NCI-H69 (cell line): Measurements from ENCODE around the gene TCTA.
"Not testable (repeated sequence)": the region's sequence is repeated elsewhere in the genome, so short reads cannot be mapped to it uniquely, and the experiment has no call there.

Experiments
- DNase-seq: peaks from one replicate; lab custom pipeline; 2025; lab: John Stamatoyannopoulos, UW

TCTA gene, protein sequence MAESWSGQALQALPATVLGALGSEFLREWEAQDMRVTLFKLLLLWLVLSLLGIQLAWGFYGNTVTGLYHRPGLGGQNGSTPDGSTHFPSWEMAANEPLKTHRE

DNA sequence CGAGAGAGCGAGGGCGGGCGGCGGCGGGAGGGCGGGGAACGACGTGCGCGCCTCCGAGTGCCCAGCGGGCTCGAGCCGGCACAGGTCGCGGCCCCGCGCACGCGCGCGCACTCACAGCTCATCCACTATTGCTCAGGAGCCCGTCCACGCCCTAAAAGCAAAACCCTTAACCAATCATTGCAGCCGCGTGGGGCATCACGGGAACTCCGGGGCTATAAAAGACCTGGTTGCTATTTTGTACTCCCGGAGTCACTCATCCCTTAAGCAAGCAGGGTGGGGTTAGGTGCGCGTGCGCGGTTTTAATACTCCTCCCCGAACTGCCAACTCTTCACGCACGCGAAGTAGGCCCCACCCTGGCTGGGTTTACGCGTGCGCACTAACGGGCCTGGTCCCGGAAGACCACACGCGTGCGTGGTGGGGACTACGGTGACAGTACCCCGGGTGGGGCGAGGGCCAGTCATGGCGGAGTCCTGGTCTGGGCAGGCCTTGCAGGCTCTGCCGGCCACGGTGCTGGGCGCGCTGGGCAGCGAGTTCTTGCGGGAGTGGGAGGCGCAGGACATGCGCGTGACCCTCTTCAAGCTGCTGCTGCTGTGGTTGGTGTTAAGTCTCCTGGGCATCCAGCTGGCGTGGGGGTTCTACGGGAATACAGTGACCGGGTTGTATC is at the start of gene TCTA, which contains the start of gene RHOA:
TCTA (plus strand) TSS at position 456 of the 664 bp plus-strand sequence; CDS start at position 460, 4 bp downstream.
RHOA (minus strand) TSS at position 9 of the 664 bp plus-strand sequence. CDS start 36,387 bp downstream, outside the sequence.
- peak; percentile 98 for DNase-seq

DNA sequence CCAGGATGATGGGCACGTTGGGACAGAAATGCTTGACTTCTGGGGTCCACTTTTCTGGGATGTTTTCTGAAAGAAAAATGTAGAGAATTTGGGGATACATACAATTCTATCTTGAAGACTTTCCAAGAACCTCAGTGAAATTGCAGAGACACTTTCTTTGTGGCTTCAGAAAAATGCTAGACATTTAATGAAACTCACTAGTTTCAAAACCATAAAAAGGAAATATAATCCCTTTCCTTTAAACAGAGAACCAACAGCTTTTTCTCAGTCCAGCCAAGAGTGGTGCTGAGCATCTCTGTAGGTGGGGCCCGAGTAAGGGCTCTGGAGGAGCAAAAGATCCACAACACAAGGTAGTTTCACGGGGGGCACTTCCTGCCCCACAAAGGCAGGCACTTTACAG is 49.7 kb upstream of the TCTA start:
- no peak for DNase-seq

DNA sequence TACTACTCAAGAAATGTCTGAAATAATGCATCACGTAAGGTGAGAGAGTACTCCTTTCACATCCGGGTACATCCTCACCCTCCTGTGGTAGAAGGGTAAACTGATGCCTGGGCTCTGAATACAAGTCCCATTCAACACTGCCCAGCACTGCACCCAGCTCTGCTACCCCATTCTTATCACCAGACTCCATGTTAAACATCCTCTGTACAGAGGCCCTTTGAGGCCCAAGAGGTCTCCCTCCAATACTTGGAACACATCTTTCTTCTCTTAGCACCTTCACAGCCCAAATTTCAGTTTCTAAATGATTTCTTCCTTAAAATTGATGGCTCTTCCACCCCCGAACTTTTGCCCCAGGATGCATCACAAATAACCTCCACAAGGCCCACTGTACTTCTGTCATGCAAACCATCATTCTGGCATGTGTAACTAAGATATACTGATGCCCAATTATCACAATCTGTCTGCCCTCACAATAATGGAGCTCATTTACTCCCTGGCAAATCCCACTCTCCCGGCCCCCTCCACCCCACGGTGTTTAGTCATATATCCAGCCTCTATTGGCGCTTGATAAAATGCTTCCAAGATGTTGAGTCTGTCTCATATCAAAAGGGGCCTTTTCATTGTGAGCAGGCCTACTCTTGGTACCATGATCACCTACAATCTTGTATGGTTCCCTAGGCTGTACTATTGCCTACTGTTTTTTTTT is 41.5 kb upstream of the TCTA start:
- DNase-seq, result no peak

DNA sequence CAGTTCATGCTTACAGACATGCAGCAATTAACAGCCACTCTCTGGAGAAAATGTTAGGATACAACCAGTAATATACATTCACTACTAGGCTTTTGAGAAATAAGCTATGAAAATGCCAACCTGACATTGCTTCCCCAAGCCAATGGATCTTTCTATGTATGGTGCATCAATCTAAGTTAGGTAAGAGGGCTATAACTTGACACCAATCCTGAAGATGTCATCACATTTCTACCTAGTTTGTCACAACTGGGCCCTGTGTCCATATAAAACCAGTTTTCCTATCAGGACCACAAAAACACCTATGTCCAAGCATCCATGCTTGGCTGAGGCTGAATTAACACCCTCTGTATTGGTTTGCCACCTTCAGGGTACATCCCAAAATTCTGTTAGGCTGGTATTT is 40.3 kb upstream of the TCTA start:
- no peak for DNase-seq

DNA sequence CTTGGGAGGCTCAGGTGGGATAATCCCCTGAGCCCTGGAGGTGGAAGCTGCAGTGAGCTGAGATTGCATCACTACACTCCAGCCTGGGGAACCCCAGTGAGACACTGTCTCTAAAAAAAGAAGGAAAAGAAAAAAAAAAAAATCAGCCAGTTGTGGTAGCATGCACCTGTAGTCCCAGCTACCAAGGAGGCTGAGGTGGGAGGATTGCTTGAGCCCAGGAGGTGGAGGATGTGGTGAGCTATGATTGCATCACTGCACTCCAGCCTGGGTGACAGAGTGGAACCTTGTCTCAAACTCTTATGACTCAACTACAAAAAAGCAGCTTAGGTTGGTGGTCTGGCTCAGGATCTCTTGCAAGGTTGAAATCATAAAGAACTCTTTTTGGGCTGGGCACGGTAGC is 34.7 kb upstream of the TCTA start:
- no peak for DNase-seq

DNA sequence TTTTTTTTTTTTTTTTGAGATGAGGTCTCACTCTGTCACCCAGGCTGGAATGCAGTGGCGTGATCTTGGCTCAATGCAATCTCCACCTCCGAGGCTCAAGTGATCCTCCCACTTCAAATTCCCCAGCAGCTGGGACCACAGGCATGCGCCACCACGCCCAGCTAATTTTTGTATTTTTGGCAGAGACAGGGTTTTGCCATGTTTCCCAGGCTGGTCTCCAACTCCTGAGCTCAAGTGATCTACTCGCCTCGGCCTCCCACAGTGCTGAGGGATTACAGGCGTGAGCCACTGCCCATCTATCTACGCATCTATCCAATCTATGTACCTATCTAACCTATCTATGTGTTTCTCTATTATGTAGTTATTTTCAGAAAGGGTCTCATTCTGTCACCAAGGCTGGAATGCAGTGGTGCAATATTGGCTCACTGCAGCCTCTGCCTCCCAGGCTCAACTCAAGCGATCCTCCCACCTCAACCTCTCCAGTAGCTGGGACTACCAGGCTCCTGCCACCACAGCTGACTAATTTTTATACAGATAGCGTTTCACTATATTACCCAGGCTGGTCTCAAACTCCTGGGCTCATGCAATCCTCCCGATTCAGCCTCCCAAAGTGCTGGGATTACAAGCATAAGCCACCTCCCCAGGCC is 33.9 kb upstream of the TCTA start:
- no peak for DNase-seq

DNA sequence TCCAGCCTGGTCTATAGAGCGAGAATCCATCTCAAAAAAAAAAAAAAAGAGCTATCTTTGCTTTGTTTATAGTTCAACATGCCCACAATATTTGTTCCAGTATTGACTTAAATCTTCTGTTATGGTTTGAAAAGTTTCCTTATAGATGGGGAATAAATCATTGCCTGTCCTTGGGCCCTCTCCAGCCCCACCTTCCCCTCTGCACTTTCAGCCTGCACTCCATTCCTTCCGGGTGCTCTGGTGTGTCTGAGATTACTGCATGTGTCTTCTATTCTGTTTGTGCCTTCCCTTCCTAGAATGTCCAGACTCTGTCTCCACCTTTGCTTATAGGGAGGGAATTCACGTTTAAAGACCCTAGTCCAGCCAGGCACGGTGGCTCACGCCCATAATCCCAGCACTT is 28.8 kb upstream of the TCTA start:
- no peak for DNase-seq

DNA sequence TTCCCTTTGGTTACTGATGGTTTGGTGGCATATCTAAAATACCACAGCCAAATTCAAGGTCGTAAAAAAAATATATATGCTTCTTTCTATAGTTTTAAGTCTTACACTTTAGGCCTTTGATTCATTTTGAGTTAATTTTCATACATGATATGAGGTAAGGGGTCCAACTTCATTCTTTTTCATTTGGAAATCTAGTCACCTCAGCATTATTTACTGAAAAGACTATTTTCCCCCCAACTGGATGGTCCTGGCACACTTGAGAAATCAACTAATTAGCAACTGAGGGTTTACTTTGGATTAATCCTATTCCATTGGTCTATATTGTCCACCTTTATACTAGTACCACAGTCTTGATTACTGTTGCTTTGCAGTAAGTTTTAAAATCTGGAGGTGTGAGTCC is 26.6 kb upstream of the TCTA start:
- DNase-seq, result no peak

DNA sequence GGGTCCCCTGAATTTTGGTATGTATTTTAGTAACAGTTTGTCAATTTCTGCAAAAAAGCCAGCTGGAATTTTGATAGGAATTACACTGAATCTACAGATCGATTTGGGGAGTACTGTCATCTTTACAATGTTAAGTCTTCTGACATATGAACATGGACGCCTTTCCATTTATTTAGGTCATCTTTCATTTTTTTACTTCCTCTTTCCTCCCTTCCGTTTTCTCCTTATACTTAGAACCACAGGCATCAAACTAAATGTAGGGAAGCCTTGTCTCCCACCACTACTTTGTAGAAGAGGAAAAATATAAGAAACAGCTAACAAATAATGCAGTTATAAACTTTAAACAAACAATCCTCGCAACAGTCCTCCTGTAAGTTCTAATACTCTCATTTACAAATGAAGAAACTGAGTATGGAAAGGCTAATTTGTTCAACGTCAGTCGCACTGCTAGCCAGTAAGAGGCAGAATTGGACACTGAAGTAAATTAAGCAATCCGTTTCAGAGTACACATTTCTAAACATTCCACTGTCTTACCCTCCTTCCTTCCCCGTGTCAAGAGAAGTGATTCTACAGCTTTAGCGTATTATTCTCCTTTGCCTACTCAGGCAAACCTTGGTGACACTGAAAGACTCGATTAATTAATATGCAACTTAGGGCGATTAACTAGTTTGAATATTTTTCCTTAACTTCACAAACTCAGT is 26.0 kb upstream of the TCTA start:
- DNase-seq, result no peak

DNA sequence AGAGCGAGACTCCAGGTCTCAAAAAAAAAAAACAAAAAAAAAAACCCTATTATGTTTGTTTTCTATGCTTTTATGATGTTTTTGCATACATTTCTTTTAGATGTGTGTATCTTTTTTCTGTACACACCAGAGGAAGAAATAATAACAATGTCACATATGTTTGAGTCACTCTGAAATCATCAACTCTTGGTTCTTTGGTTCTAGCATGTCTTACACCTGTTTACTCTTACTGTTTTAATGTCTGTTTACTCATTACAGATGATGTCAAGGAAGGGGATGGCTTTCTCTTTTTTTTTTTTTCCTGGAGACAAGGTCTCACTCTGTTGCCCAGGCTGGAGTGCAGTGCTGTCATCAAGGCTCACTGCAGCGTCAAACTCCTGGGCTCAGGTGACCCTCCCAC is 24.5 kb upstream of the TCTA start:
- DNase-seq, result no peak

DNA sequence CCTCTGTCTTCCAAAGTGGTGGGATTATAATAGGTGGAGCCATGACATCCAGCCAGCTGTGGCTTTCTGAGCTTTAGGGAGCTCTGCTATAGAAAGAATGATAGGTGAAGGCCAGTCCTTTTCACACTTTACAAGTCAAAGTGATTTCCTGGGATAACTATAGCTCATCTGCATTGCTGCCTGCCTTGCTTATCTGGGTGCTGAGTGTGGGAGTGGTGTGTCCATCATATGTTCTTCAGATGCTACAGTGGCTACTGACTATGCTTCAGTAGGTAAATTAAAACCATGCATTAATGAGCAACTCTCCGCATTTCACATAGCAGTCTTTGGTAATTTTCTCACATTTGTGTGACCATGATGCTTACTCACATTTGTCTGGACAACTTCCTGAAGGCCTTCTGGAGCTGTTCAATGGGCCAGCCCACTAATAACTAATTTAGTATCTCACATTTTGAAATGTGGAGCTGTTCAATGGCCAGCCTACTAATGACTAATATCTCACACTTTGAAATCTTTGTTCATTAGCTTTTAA is 23.9 kb upstream of the TCTA start:
- no peak for DNase-seq

DNA sequence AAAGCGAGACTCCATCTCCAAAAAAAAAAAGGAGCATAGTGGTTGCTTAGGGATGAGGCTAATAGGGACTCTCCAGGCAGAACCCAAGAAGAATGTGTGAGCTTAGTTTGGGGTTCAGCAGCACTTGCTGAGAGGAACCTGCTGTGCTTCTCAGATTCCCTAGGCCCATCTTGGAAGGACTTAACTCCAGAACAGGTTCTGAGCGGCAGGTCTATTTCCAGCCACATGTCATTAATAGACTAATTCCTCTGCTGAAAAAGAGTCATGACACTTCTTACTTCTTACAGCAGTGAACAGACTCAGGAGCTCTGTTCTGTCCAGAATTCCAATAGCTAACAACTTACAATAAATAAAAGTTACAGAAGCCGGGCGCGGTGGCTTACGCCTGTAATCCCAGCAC is 22.9 kb upstream of the TCTA start:
- DNase-seq, result no peak

DNA sequence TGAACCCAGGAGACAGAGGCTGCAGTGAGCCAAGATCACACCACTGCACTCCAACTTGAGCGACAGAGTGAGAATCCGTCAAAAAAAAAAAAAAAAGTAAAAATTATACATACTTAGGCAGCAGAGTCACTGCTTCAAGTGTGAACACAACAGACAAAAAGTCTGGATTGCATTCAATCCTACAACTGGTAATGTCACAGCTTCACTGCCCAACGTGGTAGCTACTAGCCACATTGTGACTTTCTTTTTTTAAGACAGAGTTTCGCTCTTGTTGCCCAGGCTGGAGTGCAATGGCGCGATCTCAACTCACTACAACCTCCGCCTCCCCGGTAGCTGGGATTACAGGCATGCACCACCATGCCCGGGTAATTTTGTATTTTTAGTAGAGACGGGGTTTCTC is 20.9 kb upstream of the TCTA start:
- not testable (repeated sequence) for DNase-seq

DNA sequence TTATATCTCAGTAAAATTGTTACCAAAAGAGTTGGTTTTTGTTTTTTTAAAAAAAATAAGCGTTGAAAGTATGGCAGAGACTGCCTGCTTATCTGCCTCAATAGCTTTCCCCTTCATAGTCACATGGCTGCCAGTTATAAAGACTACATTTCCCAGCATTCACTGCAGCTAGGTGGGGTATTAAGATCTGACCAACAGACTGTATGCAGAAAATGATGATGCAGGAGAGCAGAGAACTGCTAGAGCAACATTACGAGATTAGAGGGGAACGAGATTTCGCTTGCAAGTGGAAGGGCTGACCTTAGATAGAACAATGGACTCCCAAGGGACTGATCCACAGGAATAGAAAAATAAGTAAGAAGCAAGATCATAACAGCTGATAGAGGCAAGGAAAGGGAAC is 14.8 kb upstream of the TCTA start:
- peak; percentile 6 for DNase-seq

DNA sequence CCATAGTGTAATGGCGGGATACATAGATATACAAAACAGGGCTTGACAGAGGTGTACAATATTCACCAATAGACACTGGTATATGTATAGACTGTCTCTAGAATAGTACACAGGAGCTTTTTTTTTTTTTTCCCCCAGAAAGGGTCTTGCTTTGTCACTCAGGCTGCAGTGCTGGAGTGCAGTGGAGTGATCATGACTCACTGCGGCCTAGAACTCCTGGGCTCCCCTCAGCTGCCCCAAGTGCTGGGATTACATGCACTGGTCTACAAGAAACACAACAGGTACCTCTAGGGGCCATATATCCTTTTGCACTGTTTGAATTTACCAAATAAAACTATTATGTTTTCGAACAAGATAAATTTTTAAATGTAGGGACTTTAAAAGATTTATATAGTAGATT is 12.8 kb upstream of the TCTA start:
- no peak for DNase-seq

DNA sequence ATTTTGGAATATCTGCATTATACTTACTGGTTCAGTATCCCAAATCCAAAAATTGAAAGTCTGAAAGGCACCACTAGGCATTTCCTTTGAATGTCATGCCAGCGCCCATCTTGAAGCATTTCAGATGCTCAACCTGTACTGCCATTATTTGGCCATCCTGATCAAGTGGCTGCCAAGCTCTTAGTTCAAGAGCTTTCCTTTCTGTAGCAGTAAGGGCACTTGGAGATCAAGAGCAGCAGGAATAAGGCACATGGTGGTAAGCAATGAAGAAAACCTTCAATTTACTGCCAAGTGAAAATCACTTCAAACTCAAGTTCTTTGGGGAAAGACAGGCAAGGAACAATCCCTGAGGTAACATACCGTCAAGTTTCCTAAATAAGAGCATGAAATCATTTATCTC is 10.5 kb upstream of the TCTA start:
- DNase-seq, result no peak

DNA sequence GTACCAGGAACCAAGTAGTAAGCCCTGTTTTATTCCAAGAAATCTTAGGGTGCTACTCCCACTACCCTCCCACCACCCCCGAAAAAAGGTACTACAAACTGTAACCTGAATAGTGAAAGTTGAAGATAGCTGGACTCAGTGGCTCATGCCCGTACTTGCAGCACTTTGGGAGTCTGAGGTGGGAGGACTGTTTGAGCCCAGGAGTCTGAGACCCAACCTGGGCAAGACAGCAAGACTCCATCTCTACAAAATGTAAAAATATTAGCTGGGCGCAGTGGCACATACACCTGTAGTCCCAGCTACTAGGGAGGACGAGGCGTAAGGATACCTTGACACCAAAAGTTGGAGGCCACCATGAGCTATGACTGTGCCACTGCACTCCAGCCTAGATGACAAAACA is 8.3 kb upstream of the TCTA start:
- DNase-seq, result no peak

DNA sequence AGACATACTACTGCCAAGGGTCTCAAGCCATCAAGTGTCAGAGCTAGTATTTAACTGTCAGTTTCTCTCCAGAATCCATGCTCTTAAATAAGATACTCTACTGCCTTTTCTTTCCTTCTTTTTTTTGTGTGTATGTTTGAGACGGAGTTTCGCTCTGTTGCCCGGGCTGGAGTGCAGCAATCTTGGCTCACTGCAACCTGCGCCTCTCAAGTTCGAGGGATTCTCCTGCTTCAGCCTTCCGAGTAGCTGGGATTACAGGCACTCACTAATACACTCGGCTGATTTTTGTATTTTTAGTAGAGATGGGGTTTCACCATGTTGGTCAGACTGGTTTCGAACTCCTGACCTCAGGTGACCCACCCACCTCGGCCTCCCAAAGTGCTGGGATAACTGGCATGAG is 6.7 kb upstream of the TCTA start:
- DNase-seq, result not testable (repeated sequence)

DNA sequence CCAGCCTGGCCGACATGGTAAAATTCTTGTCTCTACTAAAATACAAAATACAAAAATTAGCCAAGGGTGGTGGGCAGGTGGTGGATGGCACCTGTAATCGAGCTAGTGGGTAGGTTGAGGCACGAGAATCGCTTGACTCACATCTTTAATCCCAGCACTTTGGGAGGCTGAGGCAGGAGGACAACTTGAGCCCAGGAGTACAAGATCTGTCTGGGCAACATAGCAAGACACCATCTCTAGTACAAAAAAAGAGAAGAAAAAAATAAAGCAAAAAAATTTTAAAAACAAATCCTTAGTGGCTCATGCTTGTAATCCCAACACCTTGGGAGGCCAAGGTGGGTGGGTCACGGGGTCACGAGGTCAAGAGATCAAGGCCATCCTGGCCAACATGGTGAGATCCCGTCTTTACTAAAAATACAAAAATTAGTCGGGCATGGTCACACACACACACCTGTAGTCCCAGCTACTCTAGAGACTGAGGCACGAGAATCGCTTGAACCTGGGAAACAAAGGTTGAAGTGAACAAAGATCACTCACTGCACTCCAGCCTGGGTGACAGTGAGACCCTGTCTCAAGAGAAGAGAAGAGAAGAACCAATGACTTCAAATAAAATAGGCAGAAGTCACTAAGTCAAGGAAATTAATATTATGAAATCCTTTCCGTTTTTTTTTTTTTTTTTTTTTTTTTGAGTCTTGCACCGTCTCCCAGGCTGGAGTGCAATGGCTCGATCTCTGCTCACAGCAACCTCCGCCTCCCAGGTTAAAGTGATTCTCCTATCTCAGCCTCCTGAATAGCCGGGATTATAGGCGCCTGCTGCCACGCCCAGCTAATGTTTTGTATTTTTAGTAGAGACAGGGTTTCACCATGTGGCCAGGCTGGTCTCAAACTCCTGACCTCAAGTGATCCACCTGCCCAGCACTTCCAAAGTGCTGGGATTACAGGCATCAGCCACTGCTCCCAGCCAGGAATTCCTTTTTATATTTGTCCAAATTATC is 5.4 kb upstream of the TCTA start:
- DNase-seq, result no peak

DNA sequence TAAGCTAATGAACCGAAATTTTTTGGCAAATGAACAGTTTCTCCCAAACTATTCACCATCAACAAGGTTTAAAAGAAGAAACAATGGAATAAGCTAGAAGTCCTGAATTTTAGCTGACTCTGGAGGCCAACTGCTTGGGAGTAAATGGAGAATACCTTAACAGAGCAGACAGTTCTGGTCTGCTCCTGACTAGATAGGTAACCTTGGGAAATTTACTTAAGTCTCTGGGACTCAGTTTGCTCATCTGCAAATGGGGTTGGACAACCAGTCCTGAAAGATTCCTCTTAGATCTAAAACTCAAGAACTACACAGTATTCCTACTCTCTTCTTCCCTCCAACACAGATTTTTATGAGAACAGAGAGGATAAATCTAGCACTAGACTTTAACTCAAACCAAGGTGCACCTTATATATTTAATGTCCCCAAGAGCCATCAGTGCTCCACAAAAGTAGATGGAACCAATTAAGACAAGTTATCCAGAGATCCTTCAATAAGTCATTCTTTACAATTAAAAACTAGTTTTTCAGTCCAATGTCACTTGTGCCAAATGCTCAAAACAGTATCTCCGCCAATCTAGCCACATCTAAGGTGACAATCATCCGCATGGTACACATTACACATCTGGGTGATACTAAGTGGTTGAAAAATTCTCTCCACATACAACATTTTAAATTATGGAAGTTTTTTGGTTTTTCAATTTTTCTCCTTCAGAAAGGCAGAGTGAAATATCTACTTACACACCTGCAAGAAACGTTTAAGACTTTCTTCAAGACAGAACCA is 2.0 kb upstream of the TCTA start:
- DNase-seq, result no peak
